ENCODE measurements around the gene CRKL. TPM values are rescaled to one million over a fixed set of nuclear protein-coding genes. Genes with fewer than 3 reads are reported as not detected.
"Not testable (repeated sequence)": the region's sequence is repeated elsewhere in the genome, so short reads cannot be mapped to it uniquely, and the experiment has no call there.

CRKL gene
- total and polyA plus RNA-seq, 11 donors = 22.4 to 64.2 (median 52.9) TPM

DNA sequence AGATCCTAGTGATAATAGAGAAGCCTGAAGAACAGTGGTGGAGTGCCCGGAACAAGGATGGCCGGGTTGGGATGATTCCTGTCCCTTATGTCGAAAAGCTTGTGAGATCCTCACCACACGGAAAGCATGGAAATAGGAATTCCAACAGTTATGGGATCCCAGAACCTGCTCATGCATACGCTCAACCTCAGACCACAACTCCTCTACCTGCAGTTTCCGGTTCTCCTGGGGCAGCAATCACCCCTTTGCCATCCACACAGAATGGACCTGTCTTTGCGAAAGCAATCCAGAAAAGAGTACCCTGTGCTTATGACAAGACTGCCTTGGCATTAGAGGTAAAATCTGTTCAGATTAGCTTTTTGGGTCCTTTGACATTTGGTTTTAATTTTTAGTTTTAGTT lies 16.7 kb downstream of the CRKL start:
- Histone ChIP-seq H3K4me3 (no peak overlapping the region), H3K27ac (no peak overlapping the region), H3K36me3 (peaks cover 0 to 44% (median 35%) of the 10 kb centered on the region in 9 donors), H3K27me3 (no peaks in the 10 kb centered on the region), H3K4me1 (peaks cover 0 to 64% (median 27%) of the 10 kb centered on the region in 12 donors), H3K9me3 (no peaks in the 10 kb centered on the region)
- no peak for TF ChIP-seq CTCF (IDR thresholded peaks at IDR 0.05)
- 92 to 93% (median 92%) methylated on average over 7 of the region's 7 CpGs for WGBS, 4 donors
- no peak for DNase-seq
- intact Hi-C loops (cut with DNase I) = loop anchor here in 2 of 10 donors (5.0 to 10.0 kb wide), 2 partner anchors 48 to 49 kb away; partner anchors contain the start of gene LZTR1 (in 1 of the 2)
- ATAC-seq = no peak

GRCh38 chr22:20935049-20935448 lies 17.8 kb downstream of the CRKL start:
- not testable (repeated sequence) for H3K27ac ChIP-seq, H3K4me3 ChIP-seq, H3K27me3 ChIP-seq, DNase-seq, ATAC-seq, H3K9me3 ChIP-seq
- 87 to 96% (median 95%) methylated on average over 9 of the region's 9 CpGs for WGBS, 4 donors
- H3K36me3 ChIP-seq = peaks cover 0 to 44% (median 35%) of the 10 kb centered on the region in 9 donors
- intact Hi-C loops (cut with DNase I) = loop anchor here in 1 of 10 donors (10.0 kb wide), 1 partner anchor 50 kb away; no protein-coding TSS in a partner anchor
- peaks cover 0 to 64% (median 32%) of the 10 kb centered on the region in 12 donors for H3K4me1 ChIP-seq

GRCh38 chr22:20935780-20936539 lies 18.8 kb downstream of the CRKL start:
- H3K9me3 ChIP-seq, H3K4me3 ChIP-seq, ATAC-seq, H3K27ac ChIP-seq, H3K27me3 ChIP-seq, DNase-seq: not testable (repeated sequence)
- intact Hi-C loops (cut with DNase I) = loop anchor here in 1 of 10 donors (10.0 kb wide), 1 partner anchor 51 kb away; no protein-coding TSS in a partner anchor
- 84 to 89% (median 88%) methylated on average over 11 of the region's 11 CpGs for WGBS, 4 donors
- peaks cover 0 to 73% (median 41%) of the 10 kb centered on the region in 12 donors for H3K4me1 ChIP-seq
- peaks cover 0 to 44% (median 35%) of the 10 kb centered on the region in 9 donors for H3K36me3 ChIP-seq

DNA sequence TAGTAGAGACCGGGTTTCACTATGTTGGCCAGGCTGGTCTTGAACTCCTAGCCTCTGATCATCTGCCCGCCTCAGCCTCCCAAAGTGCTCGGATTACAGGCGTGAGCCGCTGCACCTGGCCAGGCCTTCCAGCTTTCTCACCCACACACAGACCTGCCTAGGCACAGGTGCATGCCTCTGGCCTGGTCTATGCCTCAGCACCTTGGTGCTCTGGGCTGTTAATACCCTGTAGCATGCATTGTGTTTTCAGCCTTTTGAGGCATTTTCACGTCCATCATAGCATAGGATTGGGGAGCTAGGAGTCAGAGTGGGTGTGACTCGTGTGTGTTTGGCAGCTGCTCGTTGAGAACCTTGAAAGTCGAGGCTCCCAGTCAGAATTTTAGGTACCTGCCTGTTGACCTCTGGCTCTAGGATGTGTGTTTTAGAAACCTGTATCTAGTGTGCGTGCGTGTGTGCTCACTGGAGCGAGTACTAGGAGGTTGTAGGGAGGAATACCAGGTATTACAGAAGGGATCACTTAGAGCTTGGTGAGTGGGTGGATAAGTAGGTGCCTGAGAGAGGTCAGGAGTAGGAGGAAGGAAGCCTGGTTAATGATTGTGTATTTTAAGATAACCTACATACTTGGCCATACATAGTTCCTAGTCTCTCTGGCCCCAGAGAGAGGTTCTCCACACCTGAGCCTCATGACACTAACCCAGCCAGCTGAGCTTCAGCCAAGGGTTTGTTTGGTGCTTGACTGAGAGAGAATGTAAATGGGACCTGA lies 20.0 kb downstream of the CRKL start:
- WGBS, 4 donors = 67 to 79% (median 71%) methylated on average over 12 of the region's 12 CpGs
- no peak for TF ChIP-seq POLR2A (IDR thresholded peaks at IDR 0.05)
- no peak for TF ChIP-seq CTCF (IDR thresholded peaks at IDR 0.05)
- Histone ChIP-seq H3K4me3 (no peak overlapping the region), H3K27ac (no peak overlapping the region), H3K9me3 (no peaks in the 10 kb centered on the region), H3K4me1 (peaks cover 0 to 65% (median 47%) of the 10 kb centered on the region in 12 donors), H3K27me3 (no peaks in the 10 kb centered on the region), H3K36me3 (peaks cover 0 to 44% (median 35%) of the 10 kb centered on the region in 9 donors)
- DNase-seq (no peak), ATAC-seq (peak in 3 of 4 donors; percentile 15 to 46 (median 37))
- intact Hi-C loops (cut with DNase I) = loop anchor here in 1 of 10 donors (10.0 kb wide), 1 partner anchor 52 kb away; no protein-coding TSS in a partner anchor

Measured in heart left ventricle (tissue), 16 donors.